Cerebellar nuclear complex (tissue), 1 donor: ENCODE measurements around the gene TSHZ1.

Experiments
- DNase-seq, 2 experiments: peaks; one replicate each; lab custom pipeline; 2025; lab: John Stamatoyannopoulos, UW

Gene TSHZ1, protein sequence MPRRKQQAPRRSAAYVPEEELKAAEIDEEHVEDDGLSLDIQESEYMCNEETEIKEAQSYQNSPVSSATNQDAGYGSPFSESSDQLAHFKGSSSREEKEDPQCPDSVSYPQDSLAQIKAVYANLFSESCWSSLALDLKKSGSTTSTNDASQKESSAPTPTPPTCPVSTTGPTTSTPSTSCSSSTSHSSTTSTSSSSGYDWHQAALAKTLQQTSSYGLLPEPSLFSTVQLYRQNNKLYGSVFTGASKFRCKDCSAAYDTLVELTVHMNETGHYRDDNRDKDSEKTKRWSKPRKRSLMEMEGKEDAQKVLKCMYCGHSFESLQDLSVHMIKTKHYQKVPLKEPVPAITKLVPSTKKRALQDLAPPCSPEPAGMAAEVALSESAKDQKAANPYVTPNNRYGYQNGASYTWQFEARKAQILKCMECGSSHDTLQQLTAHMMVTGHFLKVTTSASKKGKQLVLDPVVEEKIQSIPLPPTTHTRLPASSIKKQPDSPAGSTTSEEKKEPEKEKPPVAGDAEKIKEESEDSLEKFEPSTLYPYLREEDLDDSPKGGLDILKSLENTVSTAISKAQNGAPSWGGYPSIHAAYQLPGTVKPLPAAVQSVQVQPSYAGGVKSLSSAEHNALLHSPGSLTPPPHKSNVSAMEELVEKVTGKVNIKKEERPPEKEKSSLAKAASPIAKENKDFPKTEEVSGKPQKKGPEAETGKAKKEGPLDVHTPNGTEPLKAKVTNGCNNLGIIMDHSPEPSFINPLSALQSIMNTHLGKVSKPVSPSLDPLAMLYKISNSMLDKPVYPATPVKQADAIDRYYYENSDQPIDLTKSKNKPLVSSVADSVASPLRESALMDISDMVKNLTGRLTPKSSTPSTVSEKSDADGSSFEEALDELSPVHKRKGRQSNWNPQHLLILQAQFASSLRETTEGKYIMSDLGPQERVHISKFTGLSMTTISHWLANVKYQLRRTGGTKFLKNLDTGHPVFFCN (N-terminal part only)

GRCh38 chr18:75210274-75211001 lies at the start of gene TSHZ1:
Gene TSHZ1, plus strand, starts transcription at chr18:75210797. Its CDS starts 1,080 bp downstream, at chr18:75211877.
- DNase-seq, result peak; percentile 15 to 64

- no peak for DNase-seq
Observed at GRCh38 chr18:75161256-75162028, 49.2 kb upstream of the TSHZ1 start.

GRCh38 chr18:75162467-75162866 lies 48.1 kb upstream of the TSHZ1 start:
- no peak for DNase-seq

DNA sequence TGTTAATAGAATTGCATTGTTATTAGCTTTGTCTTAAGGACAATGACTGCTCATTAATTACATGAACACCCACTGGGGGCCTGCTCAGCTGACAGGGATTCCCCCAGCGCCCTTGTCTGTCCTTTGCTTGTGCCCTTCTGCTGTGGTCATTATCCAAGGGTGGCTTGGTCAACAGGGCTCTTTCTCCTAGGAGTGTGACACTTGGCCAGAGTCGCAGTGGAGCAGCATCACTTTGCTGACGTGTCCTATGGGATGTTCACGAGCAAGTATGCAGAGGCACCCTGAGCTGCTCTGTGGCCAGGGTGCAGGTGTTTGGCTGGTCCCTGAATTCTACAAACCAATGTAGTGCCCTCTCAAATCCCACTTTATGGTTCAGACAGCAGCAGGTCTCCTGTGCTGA lies 47.6 kb upstream of the TSHZ1 start:
- DNase-seq, result no peak

DNA sequence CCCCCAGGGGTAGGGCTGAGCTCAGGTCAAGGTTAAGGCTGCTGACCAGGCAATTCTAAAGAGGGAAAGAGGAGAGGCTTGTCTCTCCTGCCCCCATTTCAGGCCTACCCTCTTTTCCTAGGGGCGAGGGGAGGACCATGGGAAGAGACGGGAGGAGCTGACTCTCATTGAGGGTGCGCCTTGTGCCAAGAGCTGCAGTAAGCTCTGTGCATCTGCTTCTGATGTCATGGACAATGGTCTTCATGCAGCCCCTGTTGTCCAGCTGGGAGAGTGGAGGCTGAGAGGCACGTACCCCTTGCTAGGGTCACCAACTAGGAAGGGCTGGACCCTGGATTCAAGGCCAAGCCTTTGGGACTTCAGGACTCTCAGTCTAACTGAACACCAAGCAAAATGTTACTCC lies 46.9 kb upstream of the TSHZ1 start:
- DNase-seq, result no peak

DNA sequence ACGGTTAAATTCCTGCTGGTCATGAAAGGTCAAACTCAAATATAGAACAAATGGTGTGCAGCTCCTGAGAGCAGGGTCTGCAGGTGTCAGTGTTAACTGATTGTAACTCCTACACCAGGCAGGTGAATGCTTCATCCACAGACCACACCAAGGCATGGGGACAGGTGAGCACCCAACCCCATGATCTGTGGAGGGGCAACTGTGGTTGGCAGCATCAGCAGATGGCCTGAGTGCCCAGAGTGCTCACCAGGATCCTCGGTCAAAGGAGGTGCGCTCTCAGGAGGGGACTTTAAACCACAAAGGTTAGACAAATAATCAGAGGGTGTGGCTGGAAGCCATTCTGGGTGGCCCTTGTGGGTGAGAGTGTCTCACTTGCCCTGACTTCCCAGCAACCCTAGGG lies 46.1 kb upstream of the TSHZ1 start:
- DNase-seq, result no peak

- no peak for DNase-seq
Observed at GRCh38 chr18:75165926-75166325, 44.7 kb upstream of the TSHZ1 start.

DNA sequence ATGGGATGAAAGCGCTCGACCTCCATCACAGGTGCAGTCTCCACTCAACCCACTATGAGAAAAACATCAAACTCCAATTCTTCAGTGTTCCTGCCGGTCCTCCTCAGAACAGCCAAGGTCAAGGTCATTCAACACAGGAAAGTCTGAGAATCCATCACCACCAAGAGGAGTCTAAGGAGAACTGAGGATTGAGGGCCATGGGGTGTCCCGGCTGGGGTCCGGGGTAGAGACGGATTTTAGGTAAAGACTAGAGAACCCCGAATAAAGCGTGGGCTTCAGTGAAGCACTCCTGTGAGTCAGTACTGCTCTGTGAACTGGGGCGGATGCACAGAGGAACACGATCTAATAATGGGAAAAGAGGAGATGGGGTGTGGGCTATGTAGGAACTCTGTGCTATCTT lies 43.5 kb upstream of the TSHZ1 start:
- no peak for DNase-seq

- no peak for DNase-seq
Observed at GRCh38 chr18:75167759-75168618, 42.6 kb upstream of the TSHZ1 start.

- DNase-seq, result no peak
Observed at GRCh38 chr18:75168619-75169018, 42.0 kb upstream of the TSHZ1 start.

GRCh38 chr18:75169411-75169810 lies 41.2 kb upstream of the TSHZ1 start:
- DNase-seq, result no peak

DNA sequence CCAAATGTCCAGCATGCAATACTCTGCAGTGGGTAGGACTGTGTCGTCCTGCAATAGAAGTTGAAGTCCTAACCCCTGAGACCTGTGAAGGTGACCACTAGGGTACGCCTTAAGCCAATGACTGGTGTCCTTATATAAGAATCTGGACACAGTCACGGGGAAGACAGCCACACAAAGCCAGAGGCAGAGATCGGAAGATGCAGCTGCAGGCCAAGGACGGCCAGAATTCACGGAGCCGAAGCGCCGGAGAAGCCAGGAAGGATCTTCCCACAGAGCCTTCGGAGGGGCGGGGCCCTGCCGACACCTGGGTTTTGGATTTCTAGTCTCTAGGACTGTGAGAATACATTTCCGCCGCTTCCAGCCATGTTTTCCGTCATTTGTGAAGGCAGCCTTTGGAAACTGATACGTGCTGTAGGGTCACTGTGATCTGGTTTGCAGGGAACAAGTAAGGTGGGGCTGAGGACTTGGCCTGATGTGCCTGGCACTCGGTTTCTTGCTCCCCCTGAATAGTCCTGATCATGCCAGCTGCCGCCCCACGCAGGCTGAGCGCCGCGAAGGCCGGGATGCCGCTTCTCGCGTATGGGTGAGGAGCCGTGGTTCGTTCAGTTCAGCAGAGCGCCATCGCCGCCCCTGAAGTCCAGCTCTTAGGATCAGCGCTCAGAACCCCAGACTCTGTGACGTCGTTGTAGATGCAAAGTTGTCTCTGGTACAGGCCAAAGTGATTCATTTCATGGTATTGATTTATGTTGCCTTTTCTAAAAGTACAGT lies 40.4 kb upstream of the TSHZ1 start:
- no peak for DNase-seq

DNA sequence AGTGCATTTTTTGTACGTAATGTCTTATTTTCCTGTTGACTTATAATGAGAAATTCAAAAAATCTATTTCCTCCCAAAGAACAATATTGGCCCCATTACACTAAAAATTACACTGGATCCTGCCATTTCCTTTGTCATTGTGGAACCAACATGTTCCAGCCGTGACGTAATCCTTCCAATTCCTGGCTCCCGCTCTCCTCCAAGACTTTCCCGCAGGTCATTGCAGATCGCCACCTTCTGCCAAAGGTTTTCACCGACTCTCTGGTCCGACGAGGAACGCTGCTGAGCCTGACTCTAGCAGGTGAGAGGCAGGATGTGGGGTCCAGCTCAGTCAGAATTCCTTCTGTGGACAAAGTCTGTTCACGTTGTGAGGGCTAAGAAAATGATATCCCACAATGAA lies 39.7 kb upstream of the TSHZ1 start:
- no peak for DNase-seq

GRCh38 chr18:75172299-75173124 lies 38.1 kb upstream of the TSHZ1 start:
- no peak for DNase-seq

DNA sequence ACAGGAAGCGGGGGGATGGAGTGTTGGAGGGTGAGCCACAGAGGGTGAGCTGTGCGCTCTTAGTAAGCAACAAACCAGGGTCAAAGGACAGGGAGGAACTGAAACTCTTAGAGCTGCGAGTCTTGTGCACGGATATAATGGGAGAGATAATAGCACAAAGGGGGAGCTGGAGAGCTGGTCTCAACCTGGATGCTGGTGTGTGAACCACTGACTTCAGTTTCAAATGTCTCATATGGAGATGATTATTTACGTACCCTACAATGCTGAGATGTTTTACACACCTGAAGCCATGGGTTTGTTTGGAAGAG lies 37.5 kb upstream of the TSHZ1 start:
- no peak for DNase-seq

DNA sequence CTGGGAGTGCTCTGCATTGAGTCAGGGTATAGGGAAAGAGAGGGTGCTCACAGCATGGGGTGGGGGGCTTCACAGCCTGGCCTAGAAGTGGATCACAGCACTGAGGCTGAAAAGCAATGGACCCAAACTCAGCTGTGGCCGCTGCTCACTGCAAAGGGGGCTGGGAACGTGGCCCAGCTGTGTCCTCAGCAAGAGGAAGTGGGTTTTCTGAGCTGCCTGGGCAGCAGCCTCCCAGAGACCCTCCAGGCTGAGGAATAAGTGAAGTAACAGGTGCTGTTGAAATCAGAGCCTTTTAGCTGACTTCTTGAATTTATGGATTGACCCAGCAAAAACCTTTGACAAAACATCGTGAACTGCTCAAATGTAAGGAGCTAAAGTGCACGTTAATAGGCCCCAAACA lies 36.9 kb upstream of the TSHZ1 start:
- DNase-seq, result no peak

DNA sequence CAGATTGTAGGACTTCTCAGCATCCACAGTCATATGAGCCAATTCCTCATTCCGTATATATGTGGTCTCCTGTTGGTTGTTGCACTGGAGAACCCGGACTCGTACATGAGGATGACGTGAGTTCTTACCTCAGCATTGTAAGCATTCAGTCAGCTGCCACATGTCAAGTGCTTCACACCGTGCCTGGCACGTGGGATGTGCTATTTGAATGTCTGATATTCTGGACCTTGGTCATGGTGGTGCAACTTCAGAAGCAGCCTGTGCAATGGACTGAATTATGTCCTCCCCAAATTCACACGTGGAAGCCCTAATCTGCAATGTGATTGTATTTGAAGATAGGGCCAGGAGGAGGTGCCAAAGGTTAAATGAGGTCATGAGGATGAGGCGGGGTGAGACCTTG lies 33.7 kb upstream of the TSHZ1 start:
- no peak for DNase-seq

GRCh38 chr18:75178376-75178775 lies 32.2 kb upstream of the TSHZ1 start:
- no peak for DNase-seq
